Cardiac muscle cell (in vitro differentiated cells and primary cell): ENCODE data around the gene HDLBP. TPM values are rescaled to one million over a fixed set of nuclear protein-coding genes. Genes with fewer than 3 reads are reported as not detected.

Experiments used
- DNase-seq, 2 donors: peaks; one replicate each; pipeline versions ENCODE4 v3.0.0 to v3.0.0-alpha.2; 2010 to 2017; ENCODE audit warnings: low read depth in 1 of 2, low spot score in 1 of 2
- H3K27ac ChIP-seq: fragments of 200-600 bp; sonication (generic); 2 replicates; pipeline ENCODE4 v1.5.1; 2016
- H3K27me3 ChIP-seq: fragments of 200-600 bp; sonication (generic); 2 replicates; pipeline ENCODE4 v1.6.0; 2016; ENCODE audit warnings: control low read depth
- H3K36me3 ChIP-seq: fragments of 200-600 bp; sonication (generic); 2 replicates; pipeline ENCODE4 v1.5.1; 2016; ENCODE audit warnings: control low read depth
- H3K4me1 ChIP-seq: fragments of 200-600 bp; sonication (generic); 2 replicates; pipeline ENCODE4 v1.8.1; 2017; ENCODE audit warnings: low read depth, mild to moderate bottlenecking, mixed run types
- H3K4me3 ChIP-seq: fragments of 200-600 bp; sonication (generic); 2 replicates; pipeline ENCODE4 v1.5.1; 2016; ENCODE audit warnings: mild to moderate bottlenecking
- H3K9me3 ChIP-seq: fragments of 200-600 bp; sonication (generic); 2 replicates; pipeline ENCODE4 v1.5.1; 2017; ENCODE audit warnings: low read depth, mild to moderate bottlenecking, control low read depth
- CTCF ChIP-seq: IDR thresholded peaks from 2 replicates; pipeline ENCODE4 v1.5.1; 2012; ENCODE audit warnings: low read depth, mild to moderate bottlenecking, low read length
- polyA plus RNA-seq: library from polyadenylated mRNA; unstranded; fragments of >200 nt; fragmentation: Nextera tagmentation; extraction: Ambion mirVana; gene quantifications from 2 replicates; pipeline ENCODE4 v1.2.1, GENCODE V29; 2016
- total RNA-seq: library from RNA; depleted of rRNA; stranded (reverse); fragments of >200 nt; gene quantifications from 2 replicates; pipeline ENCODE4 v1.2.3, GENCODE V29; 2016

The HDLBP gene
- total and polyA plus RNA-seq, 2 experiments from 2014 or later = 261 to 313 TPM

- Histone ChIP-seq H3K4me3 (no peak overlapping the region), H3K4me1 (no peaks in the 10 kb centered on the region), H3K9me3 (no peaks in the 10 kb centered on the region), H3K27me3 (no peaks in the 10 kb centered on the region), H3K27ac (no peak overlapping the region), H3K36me3 (no peaks in the 10 kb centered on the region)
- no peak for DNase-seq
- TF ChIP-seq CTCF = no peak
These were observed 6.5 kb downstream of the HDLBP start for GRCh38 chr2:241308832-241309500.

- H3K9me3 ChIP-seq = no peaks in the 10 kb centered on the region
- DNase-seq = no peak
- H3K27ac ChIP-seq = no peak overlapping the region
- no peak for TF ChIP-seq CTCF
- H3K4me3 ChIP-seq = no peak overlapping the region
- peaks cover 6% of the 10 kb centered on the region for H3K4me1 ChIP-seq
- H3K36me3 ChIP-seq = no peaks in the 10 kb centered on the region
- no peaks in the 10 kb centered on the region for H3K27me3 ChIP-seq
These were observed 7.2 kb downstream of the HDLBP start for GRCh38 chr2:241308267-241308666.

GRCh38 chr2:241307055-241307454 lies 8.4 kb downstream of the HDLBP start:
- H3K27ac ChIP-seq = no peak overlapping the region
- no peak for DNase-seq
- peaks cover 18% of the 10 kb centered on the region for H3K4me1 ChIP-seq
- H3K4me3 ChIP-seq = no peak overlapping the region
- no peaks in the 10 kb centered on the region for H3K9me3 ChIP-seq
- no peak for TF ChIP-seq CTCF
- H3K27me3 ChIP-seq = no peaks in the 10 kb centered on the region
- H3K36me3 ChIP-seq = no peaks in the 10 kb centered on the region

GRCh38 chr2:241304039-241304670 lies 11.3 kb downstream of the HDLBP start:
- Histone ChIP-seq H3K36me3 (no peaks in the 10 kb centered on the region), H3K4me1 (peaks cover 21% of the 10 kb centered on the region), H3K27me3 (no peaks in the 10 kb centered on the region), H3K4me3 (no peak overlapping the region), H3K27ac (peak overlapping the region; percentile 93), H3K9me3 (no peaks in the 10 kb centered on the region)
- no peak for DNase-seq
- TF ChIP-seq CTCF = no peak

- DNase-seq = peak in 1 of 2 donors; percentile 53
- Histone ChIP-seq H3K4me1 (peaks cover 21% of the 10 kb centered on the region), H3K36me3 (no peaks in the 10 kb centered on the region), H3K27ac (peak overlapping the region; percentile 93), H3K4me3 (no peak overlapping the region), H3K9me3 (no peaks in the 10 kb centered on the region), H3K27me3 (no peaks in the 10 kb centered on the region)
- TF ChIP-seq CTCF = no peak
These were observed 12.5 kb downstream of the HDLBP start for GRCh38 chr2:241302759-241303651.
